ENCODE data around the gene DHRS4L2.
"Not testable (repeated sequence)": the region's sequence is repeated elsewhere in the genome, so short reads cannot be mapped to it uniquely, and the experiment has no call there.

The DHRS4L2 gene

DNA sequence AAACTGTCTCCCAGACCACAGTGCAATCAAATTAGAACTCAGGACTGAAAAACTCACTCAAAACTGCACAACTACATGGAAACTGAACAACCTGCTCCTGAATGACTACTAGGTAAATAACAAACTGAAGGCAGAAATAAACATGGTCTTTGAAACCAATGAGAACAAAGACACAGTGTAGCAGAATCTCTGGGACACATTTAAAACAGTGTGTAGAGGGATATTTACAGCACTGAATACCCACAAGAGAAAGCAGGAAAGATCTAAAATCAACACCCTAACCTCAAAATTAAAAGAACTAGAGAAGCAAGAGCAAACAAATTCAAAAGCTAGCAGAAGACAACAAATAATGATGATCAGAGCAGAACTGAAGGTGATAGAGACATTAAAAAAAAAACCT, 14.7 kb upstream of the DHRS4L2 start:
- DNase-seq = not testable (repeated sequence)

DNA sequence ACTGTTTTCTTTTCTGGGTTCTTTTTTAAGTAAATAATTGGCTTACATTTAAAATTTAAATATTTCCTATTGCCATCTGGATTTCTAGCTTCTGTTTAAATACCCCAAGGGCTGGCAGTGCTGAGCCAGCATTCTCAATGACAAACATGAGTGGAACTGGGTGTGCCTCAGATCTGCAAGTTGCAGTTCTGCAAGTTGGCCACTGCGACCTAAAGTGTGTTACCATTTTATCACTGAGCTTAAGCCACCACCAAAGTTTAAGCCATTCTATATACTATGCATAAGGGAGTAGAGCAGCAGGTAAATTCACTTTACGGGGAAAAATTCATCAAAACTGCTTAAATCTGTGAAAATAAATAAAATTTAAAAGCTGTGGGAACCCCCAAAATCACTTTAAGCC, 11.5 kb upstream of the DHRS4L2 start:
- DNase-seq = not testable (repeated sequence)

DNA sequence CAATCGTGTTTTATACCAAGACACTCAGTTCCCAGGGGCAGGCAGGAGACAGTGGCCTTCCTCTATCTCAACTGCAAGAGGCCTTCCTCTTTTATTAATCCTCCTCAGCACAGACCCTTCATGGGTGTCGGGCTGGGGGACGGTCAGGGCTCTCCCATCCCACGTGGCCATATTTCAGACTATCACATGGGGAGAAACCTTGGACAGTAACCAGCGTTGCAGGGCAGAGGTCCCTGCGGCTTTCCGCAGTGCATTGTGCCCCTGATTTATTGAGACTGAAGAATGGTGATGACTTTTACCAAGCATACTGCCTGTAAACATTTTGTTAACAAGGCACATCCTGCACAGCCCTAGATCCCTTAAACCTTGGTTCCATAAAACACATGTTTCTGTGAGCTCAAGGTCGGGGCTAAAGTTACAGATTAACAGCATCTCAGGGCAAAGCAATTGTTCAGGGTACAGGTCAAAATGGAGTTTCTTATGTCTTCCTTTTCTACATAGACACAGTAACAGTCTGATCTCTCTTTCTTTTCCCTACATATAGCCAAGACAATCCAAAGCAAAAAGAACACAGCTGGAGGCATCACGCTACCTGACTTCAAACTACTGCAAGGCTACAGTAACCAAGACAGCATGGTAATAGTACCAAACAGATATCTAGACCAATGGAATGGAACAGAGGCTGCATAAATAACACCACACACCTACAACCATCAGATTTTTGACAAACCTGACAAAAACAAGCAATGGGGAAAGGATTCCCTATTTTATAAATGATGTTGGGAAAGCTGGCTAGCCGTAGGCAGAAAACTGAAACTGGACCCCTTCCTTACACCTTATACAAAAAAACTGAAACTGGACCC, 6.5 kb upstream of the DHRS4L2 start:
- DNase-seq = not testable (repeated sequence)

DNA sequence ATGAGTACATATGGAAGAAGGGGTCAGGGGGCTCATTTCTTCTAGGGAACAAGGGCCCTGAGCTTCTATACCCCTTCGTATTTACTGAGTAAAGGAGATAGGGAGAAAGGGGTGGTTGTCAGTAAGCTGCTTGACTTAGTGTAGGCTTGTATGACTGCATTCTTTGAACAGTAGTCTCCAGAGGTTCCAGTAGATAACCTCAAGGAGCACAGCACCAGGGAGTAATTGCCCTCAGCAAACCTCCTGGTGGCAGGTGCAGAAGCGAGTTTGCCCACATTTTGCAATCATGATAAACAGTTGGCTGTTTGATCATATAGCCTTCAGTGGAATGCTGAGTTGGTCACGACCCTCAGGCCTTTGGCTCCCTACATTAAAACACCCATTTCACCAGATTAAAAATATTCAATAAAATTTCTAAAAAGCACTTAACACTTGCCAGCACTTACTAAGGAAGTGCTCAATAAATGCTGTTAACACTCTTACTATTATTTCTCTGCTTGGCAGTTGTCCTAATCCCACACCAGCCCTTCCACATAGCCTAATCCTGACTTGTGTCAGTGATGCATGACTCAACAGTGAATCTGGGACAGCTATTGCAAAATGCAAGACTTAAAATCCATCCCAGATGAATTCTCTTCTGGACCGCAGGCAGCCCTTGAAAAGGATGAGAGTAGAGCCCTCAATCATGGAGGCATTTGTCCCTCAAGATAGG, 3.7 kb upstream of the DHRS4L2 start:
- DNase-seq = no peak

DNA sequence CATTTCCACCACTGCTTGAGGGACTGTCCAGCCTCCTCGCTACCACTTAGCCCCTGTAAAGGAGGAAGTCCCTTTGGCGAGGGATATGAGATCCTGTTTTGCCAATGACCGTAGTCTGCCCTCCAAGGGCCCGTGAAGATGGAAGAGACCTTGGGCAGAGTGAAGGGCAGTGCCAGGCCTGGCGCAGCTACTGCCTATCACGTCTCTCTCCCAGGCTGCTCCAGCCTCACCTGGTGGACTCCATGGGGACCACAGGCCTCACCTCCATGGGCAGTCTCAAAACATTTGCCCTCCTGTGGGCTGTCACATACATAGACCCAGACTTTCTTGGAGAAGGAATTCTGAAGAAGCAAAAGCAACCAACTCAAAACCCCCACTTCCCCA, 514 bp upstream of the DHRS4L2 start:
- not testable (repeated sequence) for DNase-seq

DNA sequence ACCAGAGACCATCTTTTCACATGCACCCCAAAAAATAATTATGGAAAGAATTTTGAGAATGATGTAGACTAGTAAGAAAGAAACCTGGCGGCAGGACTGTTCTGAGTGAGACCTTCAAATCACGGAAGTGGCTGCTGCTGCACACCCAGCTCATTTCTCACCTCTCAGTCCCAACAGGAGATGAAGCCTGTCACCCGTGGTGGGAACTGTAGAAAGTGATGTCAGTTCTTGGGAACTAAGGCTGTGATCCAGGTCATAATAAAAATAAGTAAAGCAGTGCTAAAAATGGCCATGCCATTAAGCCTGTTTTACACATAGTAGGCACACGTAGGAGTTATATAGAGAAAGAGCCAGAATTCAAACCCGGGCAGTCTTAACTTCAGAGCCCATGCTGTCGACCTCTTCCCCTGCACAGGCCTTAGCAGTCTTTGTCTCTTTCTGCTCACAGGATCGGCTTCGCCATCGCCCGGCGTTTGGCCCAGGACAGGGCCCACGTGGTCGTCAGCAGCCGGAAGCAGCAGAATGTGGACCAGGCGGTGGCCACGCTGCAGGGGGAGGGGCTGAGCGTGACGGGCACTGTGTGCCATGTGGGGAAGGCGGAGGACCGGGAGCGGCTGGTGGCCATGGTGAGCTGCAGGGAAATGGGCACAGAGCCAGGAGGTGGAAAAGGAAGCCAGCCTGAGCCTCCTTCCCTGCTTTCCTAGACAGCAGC, 1.2 kb downstream of the DHRS4L2 start:
- DNase-seq = peak; percentile 35

DNA sequence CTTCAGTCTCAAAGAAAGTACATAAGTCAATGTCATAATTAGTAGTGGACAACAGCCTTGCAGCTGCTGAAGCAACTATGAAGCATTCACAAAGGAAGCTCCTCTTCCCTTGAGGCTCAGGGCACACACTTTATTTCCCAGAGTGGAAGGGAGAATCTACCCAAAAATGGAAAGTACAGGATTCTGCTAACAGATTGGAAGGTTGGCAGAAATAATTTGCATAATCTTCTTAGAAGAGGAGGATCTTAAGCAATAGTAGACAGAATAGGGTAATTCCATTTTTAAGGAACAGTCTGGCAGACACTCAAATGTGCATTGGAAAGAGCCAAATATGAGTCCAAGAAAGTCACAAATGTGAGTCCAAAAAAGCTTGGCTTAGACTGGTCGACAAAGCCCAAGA, 2.2 kb downstream of the DHRS4L2 start:
- DNase-seq = not testable (repeated sequence)

DNA sequence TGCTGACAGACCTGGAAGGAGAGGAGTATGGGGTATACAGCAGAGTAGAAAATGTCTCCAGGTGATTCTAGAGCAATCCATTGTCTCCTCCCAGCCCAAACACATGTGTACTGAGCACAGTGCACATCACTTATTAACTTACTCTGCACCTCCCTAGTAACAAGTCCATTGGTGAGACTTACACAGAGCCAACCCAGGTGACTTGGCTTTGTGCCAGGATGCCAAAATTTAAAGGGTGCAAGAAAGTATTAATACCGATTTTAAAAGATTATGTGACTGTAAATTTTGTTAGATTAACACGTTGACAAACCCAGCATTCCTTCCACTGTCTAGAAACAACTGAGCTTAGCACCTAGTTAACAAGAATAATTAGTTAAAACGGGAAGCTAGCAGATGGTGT, 4.3 kb downstream of the DHRS4L2 start:
- not testable (repeated sequence) for DNase-seq

DNA sequence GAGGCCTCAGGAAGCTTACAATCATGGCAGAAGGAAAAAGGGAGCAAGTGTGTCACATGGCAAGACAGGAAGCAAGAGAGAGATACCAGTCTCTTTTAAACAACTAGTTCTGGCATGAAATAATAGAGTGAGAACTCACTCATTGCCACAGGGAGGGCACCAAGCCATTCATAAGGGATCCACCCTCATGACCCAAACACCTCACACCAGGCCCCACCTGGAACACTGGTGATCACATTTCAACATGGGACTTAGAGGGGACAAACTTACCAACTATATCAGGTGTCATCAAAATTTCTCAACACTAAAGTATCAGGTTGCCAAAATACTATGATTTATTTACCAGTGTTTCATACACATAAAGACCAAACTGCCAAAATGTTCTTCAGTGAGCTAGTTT, 7.3 kb downstream of the DHRS4L2 start:
- not testable (repeated sequence) for DNase-seq

DNA sequence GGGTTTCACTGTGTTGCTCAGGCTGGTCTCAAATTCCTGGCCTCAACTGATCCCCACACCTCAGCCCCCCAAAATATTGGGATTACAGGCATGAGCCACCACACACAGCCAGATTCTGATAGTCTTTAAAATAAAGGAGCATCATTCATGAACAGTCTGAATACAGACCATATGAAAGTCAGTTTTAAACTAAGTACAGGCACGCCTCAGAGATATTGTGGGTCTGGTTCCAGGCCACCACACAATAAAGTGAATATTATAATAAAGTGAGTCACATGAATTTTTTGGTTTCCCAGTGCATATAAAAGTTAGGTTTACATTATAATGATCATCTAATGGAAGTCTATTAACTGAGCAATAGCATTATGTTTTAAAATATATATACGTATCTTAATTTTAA, 8.1 kb downstream of the DHRS4L2 start:
- DNase-seq = not testable (repeated sequence)

DNA sequence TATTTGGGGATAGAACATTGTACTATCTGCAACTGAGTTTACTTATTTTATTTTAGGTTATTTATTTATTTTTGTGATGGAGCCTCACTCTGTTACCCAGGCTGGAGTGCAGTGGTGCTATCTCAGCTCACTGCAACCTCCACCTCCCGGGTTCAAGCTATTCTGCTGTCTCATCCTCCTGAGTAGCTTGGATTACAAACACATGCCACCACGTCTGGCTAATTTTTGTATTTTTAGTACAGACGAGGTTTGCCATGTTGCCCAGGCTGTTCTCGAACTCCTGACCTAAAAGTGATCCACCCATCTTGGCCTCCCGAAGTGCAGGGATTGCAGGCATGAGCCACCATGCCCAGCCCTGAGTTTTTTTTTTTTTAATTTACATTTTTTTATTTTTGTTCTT, 10.9 kb downstream of the DHRS4L2 start:
- not testable (repeated sequence) for DNase-seq

DNA sequence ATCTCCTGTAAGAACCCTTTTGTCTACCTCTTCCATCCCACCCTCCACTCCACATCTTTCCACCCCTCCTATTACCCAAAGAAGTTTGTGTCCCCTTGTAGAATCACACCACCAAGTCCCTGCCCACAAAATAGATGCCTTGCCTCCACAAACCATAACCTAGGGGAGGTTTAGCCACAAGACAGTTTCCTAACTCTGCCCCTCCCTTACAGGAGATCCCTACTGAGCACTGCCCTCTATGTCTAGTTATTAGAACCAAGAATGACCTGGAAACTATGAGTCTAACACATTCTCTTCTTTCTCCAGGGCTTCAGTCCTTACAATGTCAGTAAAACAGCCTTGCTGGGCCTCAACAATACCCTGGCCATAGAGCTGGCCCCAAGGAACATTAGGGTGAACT, 12.3 kb downstream of the DHRS4L2 start:
- DNase-seq = not testable (repeated sequence)

DNA sequence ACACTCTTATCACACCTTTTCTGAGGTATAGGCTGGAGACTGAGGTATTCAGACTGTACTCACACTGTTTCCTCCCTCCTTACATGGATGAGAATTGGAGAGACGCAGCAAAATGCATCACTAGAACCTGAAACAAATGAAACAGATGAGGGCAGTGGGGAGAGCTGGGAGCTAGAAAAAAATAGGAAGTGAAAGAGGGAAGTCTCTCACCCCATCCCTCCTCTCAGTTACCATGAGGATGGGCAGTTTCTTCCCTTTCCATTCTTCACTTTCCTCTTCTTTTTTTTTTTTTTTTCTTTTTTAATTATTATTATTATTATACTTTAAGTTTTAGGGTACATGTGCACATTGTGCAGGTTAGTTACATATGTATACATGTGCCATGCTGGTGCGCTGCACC, 12.9 kb downstream of the DHRS4L2 start:
- not testable (repeated sequence) for DNase-seq

DNA sequence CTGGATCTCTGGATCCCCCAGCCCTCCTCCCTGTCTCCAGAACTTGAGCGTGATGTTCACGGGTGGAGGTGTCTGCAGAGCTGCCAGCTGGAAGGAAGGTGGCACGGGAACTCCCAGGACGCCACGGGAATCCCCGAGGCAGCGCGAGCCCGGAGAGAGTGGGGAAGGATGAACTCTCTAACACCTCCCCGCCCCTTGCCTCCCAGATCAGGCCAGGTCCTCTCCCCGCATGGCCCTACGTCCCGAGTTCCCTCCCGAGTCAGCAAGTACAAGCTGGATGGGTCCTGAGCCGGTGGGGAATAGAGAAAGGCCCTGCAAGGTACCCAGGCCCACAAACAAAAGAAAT, 17.7 kb downstream of the DHRS4L2 start:
- not testable (repeated sequence) for DNase-seq

DNA sequence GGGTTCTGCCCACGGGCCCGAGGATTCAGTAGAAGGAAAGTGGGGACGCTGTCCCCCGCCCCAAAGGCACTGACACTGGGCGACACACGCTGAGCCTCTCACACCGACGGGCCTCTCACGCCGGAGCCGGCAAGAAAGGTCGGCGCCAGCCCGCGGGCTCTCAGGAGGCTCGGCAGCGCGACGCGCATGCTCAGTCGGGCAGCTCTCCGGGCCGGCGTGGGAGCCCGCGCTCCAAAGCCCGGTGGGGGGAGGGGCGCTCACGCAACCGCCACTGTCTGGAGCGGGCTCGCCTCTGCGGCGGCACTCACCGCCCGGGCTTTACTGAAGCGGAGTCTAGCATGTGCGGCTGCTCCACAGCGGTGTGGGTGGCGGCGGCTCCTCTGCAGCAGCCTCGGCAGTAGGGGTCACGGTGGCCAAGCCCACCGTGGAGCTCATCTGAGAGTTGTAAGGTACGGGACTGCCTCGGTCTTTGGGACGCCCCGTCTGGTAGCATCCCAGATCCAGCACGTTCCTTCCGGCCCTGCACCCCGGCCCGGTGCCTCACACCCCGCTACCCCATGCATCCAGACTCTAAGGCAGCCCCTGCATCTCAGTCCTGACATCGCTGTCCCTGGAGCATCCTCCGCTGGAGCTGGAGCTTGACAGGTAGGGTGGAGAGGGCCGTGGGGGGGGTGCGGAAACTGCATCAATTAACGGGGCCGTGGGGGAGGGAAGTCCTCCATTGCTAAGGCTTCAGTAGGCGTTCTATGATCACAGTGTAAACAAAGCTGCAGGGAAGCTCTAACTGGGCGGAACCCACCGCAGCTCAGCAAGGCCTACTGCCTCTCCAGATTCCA, 18.3 kb downstream of the DHRS4L2 start:
- peak; percentile 85 for DNase-seq

DNA sequence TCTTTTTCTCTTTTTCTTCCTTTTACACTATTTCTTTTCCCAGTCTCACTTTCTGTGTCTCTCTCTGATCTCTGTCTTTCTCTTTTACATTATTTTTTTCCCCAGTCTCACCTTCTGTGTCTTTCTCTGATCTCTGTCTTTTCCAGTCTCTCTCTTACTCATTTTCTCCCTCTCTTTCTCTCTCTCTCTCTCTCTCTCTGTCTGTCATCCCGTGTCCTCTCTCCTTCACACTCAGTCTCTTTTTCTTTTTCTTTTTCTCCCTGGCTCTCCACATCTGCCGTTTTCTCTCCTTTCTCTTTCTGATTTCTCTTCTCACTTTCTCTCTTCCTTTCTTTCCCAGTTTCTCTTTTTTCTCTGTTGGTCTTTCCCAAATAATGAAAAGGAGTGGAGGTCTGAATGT, 22.3 kb downstream of the DHRS4L2 start:
- DNase-seq = no peak

DNA sequence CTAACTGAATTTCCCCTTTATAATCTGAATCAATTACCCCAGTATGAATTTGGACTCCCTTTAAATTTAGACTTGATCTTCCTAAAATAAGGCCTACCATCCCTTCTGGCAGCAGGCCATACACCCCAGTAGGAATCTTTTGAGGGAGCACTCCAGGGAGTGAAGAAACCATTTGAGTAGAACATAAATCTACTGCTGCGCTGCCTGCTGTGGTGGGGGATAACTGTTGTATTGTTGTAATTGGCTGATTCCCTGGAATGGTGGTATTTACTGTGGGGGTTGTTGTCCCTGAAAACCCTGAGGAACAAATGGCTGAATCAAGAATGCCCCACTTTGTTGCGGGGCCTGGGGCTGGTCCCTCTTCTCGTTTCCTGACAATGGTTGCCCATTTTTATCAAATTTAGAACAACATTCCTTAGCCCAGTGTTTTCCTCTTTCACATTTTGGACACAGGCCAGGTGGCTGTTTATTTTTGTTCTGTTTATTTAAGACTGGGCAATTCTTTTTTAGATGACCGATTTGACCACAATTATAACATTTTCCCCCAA, 24.1 kb downstream of the DHRS4L2 start:
- DNase-seq = not testable (repeated sequence)

DNA sequence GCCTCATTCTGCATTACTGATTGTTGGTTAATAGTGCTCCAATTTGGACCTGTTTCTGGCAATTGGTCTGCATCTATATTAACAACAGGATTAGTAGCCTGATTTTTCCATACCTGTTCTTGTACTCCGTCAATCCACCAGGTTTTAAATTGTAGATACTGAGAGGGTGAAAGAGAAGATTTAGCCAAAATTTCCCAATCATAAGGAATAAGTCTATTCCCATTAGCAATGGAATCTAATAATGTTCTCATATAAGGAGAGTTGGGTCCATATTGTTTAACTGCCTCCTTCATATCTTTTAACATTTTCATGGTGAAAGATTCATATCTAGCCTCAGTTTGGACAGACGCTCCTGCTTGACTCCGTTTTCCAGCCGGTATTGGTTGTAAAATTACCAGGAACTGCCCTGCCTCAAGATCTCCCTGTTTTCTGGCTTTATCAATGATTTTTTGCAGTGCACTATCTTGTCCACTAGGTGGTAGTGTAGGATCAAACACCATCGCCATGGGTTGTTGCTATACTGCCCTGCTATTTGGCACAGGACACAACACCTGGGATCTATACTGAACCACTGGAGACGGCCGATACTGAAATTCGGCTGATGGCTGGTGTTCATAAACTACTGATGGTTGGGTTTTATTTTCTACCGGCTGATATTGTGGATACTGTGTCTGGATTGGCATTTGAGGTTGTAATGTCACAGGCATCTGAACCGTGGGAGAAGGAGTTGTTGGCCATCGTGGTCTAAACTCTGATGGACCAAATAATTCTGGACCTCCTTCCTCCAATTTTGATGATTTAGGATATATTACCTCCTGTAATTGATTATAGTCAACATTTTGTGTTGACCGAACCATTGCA, 25.2 kb downstream of the DHRS4L2 start:
- peak; percentile 43 for DNase-seq

DNA sequence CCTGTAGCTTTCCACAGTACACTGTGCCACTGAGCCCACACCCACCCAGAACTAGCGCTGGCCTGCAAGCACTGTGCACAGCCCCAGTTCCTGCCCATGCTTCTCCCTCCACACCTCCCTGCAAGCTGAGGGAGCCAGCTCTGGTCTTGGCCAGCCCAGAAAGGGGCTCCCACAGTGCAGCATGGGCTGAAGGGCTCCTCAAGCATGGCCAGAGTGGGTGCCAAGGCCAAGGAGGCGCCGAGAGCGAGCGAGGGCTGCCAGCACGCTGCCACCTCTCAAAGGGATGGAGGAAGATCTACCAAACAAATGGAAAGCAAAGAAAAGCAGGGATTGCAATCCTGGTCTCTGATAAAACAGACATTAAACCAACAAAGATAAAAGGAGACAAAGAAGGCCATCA, 27.0 kb downstream of the DHRS4L2 start:
- DNase-seq = not testable (repeated sequence)

DNA sequence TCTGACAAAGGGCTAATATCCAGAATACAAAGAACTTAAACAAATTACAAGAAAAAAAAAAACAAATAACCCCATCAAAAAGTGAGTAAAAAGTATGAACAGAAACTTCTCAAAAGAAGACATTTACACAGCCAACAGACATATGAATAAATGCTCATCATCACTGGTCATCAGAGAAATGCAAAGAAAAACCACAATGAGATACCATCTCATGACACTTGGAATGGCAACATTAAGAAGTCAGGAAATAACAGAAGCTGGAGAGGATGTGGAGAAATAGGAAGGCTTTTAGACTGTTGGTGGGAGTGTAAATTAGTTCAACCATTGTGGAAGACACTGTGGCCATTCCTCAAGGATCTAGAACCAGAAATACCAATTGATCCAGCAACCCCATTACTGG, 30.2 kb downstream of the DHRS4L2 start:
- not testable (repeated sequence) for DNase-seq

DNA sequence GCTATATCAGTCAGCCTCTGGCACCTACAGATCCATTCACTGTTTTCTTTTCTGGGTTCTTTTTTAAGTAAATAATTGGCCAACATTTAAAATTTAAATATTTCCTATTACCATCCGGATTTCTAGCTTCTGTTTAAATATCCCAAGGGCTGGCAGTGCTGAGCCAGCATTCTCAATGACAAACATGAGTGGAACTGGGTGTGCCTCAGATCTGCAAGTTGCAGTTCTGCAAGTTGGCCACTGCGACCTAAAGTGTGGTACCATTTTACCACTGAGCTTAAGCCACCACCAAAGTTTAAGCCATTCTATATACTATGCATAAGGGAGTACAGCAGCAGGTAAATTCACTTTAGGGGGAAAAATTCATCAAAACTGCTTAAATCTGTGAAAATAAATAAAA, 31.2 kb downstream of the DHRS4L2 start:
- not testable (repeated sequence) for DNase-seq
